ENCODE results near the gene SDC1.
A peak's percentile ranks its signal among the peaks of the same experiment; 100 is the strongest.

The SDC1 gene

GRCh38 chr2:20227894-20228505 lies 3.1 kb upstream of the SDC1 start:
- DNase-seq (ENCODE audit: low spot score): no peak

GRCh38 chr2:20226152-20226545 lies 1.2 kb upstream of the SDC1 start:
- no peak for DNase-seq (ENCODE audit: low spot score)

- DNase-seq (ENCODE audit: low spot score): peak; percentile 76
These were observed 593 bp upstream of the SDC1 start for GRCh38 chr2:20225294-20226151.

GRCh38 chr2:20224164-20224715 lies 690 bp downstream of the SDC1 start:
- no peak for DNase-seq (ENCODE audit: low spot score)

- DNase-seq (ENCODE audit: low spot score): peak; percentile 79
These were observed 1.3 kb downstream of the SDC1 start for GRCh38 chr2:20223407-20224163.

- no peak for DNase-seq (ENCODE audit: low spot score)
These were observed 2.0 kb downstream of the SDC1 start for GRCh38 chr2:20222769-20223406.

- DNase-seq (ENCODE audit: low spot score): no peak
These were observed 2.7 kb downstream of the SDC1 start for GRCh38 chr2:20222014-20222768.

GRCh38 chr2:20221555-20221973 lies 3.4 kb downstream of the SDC1 start:
- peak; percentile 70 for DNase-seq (ENCODE audit: low spot score)

GRCh38 chr2:20220806-20221554 lies 4.0 kb downstream of the SDC1 start:
- no peak for DNase-seq (ENCODE audit: low spot score)

GRCh38 chr2:20219763-20220380 lies 5.1 kb downstream of the SDC1 start:
- no peak for DNase-seq (ENCODE audit: low spot score)

GRCh38 chr2:20218331-20219320 lies 6.3 kb downstream of the SDC1 start:
- no peak for DNase-seq (ENCODE audit: low spot score)

GRCh38 chr2:20217041-20217970 lies 7.6 kb downstream of the SDC1 start:
- no peak for DNase-seq (ENCODE audit: low spot score)

- DNase-seq (ENCODE audit: low spot score): no peak
These were observed 8.6 kb downstream of the SDC1 start for GRCh38 chr2:20216130-20217025.

- DNase-seq (ENCODE audit: low spot score): no peak
These were observed 9.5 kb downstream of the SDC1 start for GRCh38 chr2:20215183-20216040.

- no peak for DNase-seq (ENCODE audit: low spot score)
These were observed 10.3 kb downstream of the SDC1 start for GRCh38 chr2:20214566-20215182.
